ENCODE results near the gene ERVK3-1.
A peak's percentile ranks its signal among the peaks of the same experiment; 100 is the strongest.

ERVK3-1 gene

DNA sequence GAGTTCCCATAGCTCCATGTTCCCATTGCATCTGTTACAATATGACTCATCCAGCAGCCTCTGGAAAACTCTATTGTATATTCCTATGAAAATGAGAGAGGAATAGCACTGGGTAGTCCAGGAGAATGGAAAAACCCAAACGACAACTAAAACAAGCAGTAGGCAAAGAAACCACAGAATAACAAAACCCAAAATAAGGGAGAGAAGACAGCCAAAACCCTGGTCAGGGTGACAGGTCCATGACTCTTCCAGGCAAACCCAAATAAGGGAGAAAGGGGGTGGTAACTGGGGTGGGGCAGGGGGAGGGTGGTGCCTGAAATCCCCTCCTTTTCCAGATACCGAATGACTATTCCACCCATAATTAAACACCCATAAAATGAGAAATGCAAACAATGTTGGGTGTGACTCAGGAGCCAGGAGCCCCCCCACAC is 30.4 kb upstream of the ERVK3-1 start:
- no peak for TF ChIP-seq CTCF (conservative IDR thresholded peaks at IDR 0.05)
- no peak overlapping the region for H3K27ac ChIP-seq

DNA sequence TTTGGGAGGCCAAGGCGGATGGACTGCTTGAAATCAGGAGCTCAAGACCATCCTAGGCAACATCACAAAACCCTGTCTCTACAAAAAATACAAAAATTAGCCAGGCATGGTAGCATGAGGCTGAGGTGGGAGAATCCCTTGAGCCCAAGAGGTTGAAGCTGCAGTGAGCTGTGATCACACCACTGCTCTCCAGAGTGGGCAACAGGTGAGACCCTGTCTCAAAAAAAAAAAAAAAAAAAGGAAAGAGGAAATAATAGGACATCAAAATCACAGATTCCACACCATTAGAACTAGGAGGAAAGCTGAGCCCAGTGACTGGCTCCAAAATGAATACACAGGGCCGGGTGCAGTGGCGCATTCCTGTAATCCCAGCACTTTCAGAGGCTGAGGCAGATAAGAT is 29.6 kb upstream of the ERVK3-1 start:
- no peak for TF ChIP-seq CTCF (conservative IDR thresholded peaks at IDR 0.05)

GRCh38 chr19:58277197-58277596 is 28.0 kb upstream of the ERVK3-1 start:
- no peak overlapping the region; the same call in 1 of the 2 replicates for H3K27ac ChIP-seq
- no peak for TF ChIP-seq CTCF (conservative IDR thresholded peaks at IDR 0.05)

More for the DNA sequence above, 29.6 kb upstream of the ERVK3-1 start:
- H3K27ac ChIP-seq, result no peak overlapping the region

DNA sequence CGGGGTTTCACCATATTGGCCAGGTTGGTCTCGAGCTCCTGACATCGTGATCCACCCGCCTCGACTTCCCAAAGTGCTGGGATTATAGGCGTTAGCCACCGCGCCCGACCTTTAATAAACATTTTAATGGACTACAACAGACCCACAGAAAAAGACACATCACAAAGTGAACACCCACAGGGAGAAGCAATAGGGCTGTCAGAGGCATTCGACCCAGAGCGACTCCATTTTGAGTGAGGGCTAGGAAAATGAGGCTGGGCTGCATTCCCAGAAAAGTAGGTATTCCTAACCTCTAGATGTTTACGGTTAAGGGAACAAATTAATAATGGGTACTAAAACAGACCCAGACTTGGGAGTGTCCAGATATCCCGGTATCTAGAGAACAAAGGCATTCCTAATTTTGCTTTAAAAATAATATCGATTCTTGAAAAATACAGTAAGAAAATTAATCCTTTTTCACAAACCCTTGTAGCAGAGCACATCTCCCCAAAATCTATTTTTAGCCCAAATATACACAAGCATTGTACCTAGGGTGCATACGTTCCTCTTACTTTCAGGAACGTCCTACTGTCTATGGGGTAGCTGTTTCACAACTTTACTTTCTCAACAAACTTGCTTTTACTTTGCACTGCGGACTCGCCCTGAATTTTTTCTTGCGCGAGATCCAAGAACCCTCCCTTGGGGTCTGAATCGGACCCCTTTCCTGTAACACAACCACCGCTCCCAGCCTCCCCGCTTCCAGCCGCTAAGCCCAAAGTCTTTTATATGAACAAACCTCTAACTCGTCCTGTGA is 27.2 kb upstream of the ERVK3-1 start:
- TF ChIP-seq CTCF (conservative IDR thresholded peaks at IDR 0.05), result no peak

GRCh38 chr19:58278541-58279041 is 26.6 kb upstream of the ERVK3-1 start, which contains the start of gene ZNF8:
ZNF8 (plus strand) TSS chr19:58278955; CDS start chr19:58279082, 127 bp downstream.
- H3K27ac ChIP-seq, result peak within 1 kb of the TSS; percentile 89
- TF ChIP-seq CTCF (conservative IDR thresholded peaks at IDR 0.05), result no peak; the same call in 1 of the 2 replicates

More for the DNA sequence above, 27.2 kb upstream of the ERVK3-1 start:
- H3K27ac ChIP-seq, result peak overlapping the region; percentile 89

DNA sequence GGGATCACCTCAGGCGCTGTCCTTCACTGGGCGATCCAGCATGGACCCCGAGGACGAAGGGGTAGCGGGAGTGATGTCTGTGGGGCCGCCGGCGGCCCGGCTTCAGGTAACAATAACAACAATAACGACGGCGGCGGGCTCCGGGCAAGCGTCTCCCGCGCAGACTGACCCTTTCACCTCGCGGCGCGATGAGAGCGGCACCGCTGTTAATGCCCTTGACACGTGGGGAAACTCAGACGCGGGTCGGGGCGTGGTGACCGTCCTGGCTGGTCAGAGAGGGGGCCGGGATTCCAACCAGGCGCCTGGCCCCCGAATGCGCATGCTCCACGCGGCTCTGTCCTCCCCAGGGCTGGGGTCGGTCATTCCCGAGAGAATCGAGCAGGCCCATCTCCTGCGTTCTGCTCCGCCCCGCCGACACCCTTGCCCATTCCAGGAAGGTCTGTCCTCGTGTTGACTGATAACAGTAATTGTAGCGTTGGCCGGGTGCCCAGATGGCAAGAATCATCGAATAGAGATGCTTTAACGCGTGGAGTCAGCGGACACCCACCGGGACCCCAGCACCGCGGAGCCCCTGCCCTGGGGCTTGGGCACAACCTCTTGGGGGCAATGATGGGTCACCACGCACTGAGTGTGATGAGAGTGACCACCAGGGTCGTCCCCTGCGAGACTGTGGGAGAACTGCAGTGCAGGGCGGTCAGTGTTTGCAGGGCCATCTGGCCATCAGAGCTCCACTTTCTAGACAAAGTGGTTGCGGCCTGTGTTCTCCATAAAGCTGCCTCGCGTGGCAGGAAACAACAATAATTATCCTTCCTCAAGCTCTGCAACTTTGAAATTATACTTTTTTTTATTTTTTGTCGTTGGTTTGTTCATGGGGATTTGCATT is 25.9 kb upstream of the ERVK3-1 start:
- no peak for TF ChIP-seq CTCF (conservative IDR thresholded peaks at IDR 0.05)

DNA sequence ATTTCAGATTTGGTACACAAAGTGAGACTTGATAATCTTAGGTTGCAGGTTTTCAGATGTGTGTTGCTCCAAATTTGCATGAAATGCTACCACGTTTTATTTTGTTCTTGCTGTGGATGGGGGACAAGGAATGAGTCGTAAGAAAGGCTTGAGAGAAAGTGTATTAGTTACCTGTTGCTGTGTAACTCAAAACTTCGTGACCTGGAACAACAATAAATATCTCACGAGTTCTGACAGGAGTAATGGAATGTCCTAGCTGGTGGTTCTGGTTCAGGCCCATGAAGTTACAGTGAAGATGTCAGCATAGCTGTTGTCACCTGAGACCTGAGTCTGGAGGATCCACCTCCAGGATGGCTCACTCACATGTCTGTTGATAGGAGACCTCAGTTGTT is 25.3 kb upstream of the ERVK3-1 start:
- H3K27ac ChIP-seq, result peak overlapping the region; percentile 89
- TF ChIP-seq CTCF (conservative IDR thresholded peaks at IDR 0.05), result no peak

More for the DNA sequence above, 25.9 kb upstream of the ERVK3-1 start:
- H3K27ac ChIP-seq, result peak overlapping the region; percentile 89
